Measurements from ENCODE around the gene MCC.
A peak's percentile ranks its signal among the peaks of the same experiment; 100 is the strongest.
"Not testable (repeated sequence)": the region's sequence is repeated elsewhere in the genome, so short reads cannot be mapped to it uniquely, and the experiment has no call there.

MCC gene

DNA sequence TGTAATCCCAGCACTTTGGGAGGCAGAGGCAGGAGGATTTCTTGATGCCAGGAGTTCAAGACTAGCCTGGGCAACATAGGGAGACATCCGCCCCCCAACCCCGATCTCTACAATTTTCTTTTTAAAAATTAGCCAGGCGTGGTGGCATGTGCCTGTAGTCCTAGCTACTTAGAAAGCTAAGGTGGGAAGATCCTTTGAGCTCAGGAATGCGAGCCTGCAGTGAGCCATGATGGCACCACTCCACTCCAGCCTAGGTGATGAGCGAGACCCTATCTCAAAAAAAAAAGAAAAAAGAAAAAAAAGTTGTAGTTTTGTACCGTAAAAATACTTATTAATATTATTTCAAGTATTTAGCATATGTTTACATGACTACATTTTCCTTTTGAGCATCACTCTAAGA, 82.7 kb downstream of the MCC start:
- H4K91ac ChIP-seq (ENCODE audit: low read depth, low read length) = no peak overlapping the region
- H3K36me3 ChIP-seq (ENCODE audit: control insufficient read depth in 1 of 2, insufficient read depth in 2 of 2, low read length in 2 of 2) = no peaks in the 10 kb centered on the region
- no peak overlapping the region for H2BK5ac ChIP-seq (ENCODE audit: low read depth, low read length, poor library complexity)
- H3K14ac ChIP-seq (ENCODE audit: low read length) = no peak overlapping the region
- H3K79me1 ChIP-seq (ENCODE audit: low read length) = no peaks in the 10 kb centered on the region
- no peak overlapping the region for H4K8ac ChIP-seq (ENCODE audit: low read depth, low read length)
- no peak overlapping the region for H3K4ac ChIP-seq (ENCODE audit: low read depth, low read length)
- no peak overlapping the region for H3K23ac ChIP-seq (ENCODE audit: low read length)
- no peak overlapping the region for H2AFZ ChIP-seq (ENCODE audit: insufficient read depth, low read length, poor library complexity)
- H3K27ac ChIP-seq (ENCODE audit: low read depth, low read length) = no peak overlapping the region
- H3K79me2 ChIP-seq (ENCODE audit: control insufficient read depth, insufficient read depth, low read length, poor library complexity) = no peaks in the 10 kb centered on the region
- H3K18ac ChIP-seq (ENCODE audit: low read length) = no peak overlapping the region
- no peak for DNase-seq
- H3K4me1 ChIP-seq (ENCODE audit: control insufficient read depth in 1 of 2, insufficient read depth in 2 of 2, low read length in 2 of 2) = no peaks in the 10 kb centered on the region
- WGBS (ENCODE audit: extremely low coverage, insufficient coverage, insufficient read length) = no CpG with 5 or more reads among the region's 6 CpGs
- no peak overlapping the region for H2BK120ac ChIP-seq (ENCODE audit: insufficient read depth, low read length, poor library complexity)
- H2AK5ac ChIP-seq (ENCODE audit: low read length) = no peak overlapping the region
- no peak overlapping the region for H3K4me2 ChIP-seq (ENCODE audit: low read length)
- no peak overlapping the region for H2BK12ac ChIP-seq (ENCODE audit: low read length)
- no peaks in the 10 kb centered on the region for H3K9me3 ChIP-seq (ENCODE audit: insufficient read depth, low read depth, low read length)
- no peak overlapping the region for H3K9ac ChIP-seq (ENCODE audit: low read length)
- H4K12ac ChIP-seq (ENCODE audit: low read depth, low read length) = no peak overlapping the region
- H3K4me3 ChIP-seq (ENCODE audit: low read depth, low read length) = no peak overlapping the region
- no peaks in the 10 kb centered on the region for H3K27me3 ChIP-seq (ENCODE audit: insufficient read depth, low read length)

DNA sequence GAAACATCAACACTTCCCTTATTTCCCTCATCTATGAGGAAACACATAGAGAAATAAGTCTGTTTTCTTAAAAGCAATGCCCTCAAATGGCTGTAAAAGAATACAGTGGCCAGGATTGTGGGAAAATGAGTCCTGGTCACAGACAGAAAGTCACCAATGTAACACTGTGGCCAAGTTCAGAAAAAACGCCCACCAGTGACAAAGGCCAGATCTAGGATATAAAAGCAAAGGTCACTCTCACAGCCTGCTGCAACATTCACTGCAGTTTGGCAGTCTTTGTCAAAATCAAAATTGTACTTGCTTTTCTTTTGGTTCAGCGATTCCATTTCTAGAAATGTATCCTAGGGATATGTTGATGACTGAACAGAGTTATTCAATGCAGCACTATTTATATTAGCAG, 84.0 kb downstream of the MCC start:
- no CpG with 5 or more reads among the region's 2 CpGs for WGBS (ENCODE audit: extremely low coverage, insufficient coverage, insufficient read length)
- Histone ChIP-seq H2BK5ac (ENCODE audit: low read depth, low read length, poor library complexity) (no peak overlapping the region), H2BK12ac (ENCODE audit: low read length) (no peak overlapping the region), H3K4me1 (ENCODE audit: control insufficient read depth in 1 of 2, insufficient read depth in 2 of 2, low read length in 2 of 2) (no peaks in the 10 kb centered on the region), H3K36me3 (ENCODE audit: control insufficient read depth in 1 of 2, insufficient read depth in 2 of 2, low read length in 2 of 2) (no peaks in the 10 kb centered on the region), H4K8ac (ENCODE audit: low read depth, low read length) (no peak overlapping the region), H2AK5ac (ENCODE audit: low read length) (no peak overlapping the region), H3K4me2 (ENCODE audit: low read length) (no peak overlapping the region), H4K91ac (ENCODE audit: low read depth, low read length) (no peak overlapping the region), H3K9ac (ENCODE audit: low read length) (peak overlapping the region; percentile 46), H3K23ac (ENCODE audit: low read length) (no peak overlapping the region), H3K27me3 (ENCODE audit: insufficient read depth, low read length) (no peaks in the 10 kb centered on the region), H3K27ac (ENCODE audit: low read depth, low read length) (no peak overlapping the region), H3K14ac (ENCODE audit: low read length) (no peak overlapping the region), H3K79me2 (ENCODE audit: control insufficient read depth, insufficient read depth, low read length, poor library complexity) (no peaks in the 10 kb centered on the region), H3K4ac (ENCODE audit: low read depth, low read length) (no peak overlapping the region), H3K79me1 (ENCODE audit: low read length) (no peaks in the 10 kb centered on the region), H2BK120ac (ENCODE audit: insufficient read depth, low read length, poor library complexity) (no peak overlapping the region), H3K18ac (ENCODE audit: low read length) (no peak overlapping the region), H2AFZ (ENCODE audit: insufficient read depth, low read length, poor library complexity) (no peak overlapping the region), H3K9me3 (ENCODE audit: insufficient read depth, low read depth, low read length) (no peaks in the 10 kb centered on the region), H4K12ac (ENCODE audit: low read depth, low read length) (no peak overlapping the region), H3K4me3 (ENCODE audit: low read depth, low read length) (no peak overlapping the region)
- no peak for DNase-seq

DNA sequence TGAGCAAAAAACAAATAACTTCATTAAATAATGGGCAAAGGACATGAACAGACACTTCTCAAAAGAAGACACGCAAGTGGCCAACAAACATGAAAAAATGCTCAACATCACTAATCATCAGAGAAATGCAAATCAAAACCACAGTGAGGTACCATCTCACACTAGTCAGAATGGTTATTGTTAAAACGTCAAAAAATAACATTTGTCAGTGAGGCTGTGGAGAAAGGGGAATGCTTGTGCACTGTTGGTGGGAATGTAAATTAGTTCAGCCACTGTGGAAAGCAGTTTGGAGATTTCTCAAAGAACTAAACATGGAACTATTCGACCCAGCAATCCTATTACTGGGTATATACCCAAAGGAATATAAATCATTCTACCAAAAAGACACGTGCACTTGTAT, 90.3 kb downstream of the MCC start:
- not testable (repeated sequence) for H3K18ac ChIP-seq (ENCODE audit: low read length); H4K8ac ChIP-seq (ENCODE audit: low read depth, low read length); H3K4ac ChIP-seq (ENCODE audit: low read depth, low read length); H2AK5ac ChIP-seq (ENCODE audit: low read length); H3K79me1 ChIP-seq (ENCODE audit: low read length); H3K27ac ChIP-seq (ENCODE audit: low read depth, low read length); H3K4me3 ChIP-seq (ENCODE audit: low read depth, low read length); H2BK5ac ChIP-seq (ENCODE audit: low read depth, low read length, poor library complexity); H4K12ac ChIP-seq (ENCODE audit: low read depth, low read length); H3K23ac ChIP-seq (ENCODE audit: low read length); H3K79me2 ChIP-seq (ENCODE audit: control insufficient read depth, insufficient read depth, low read length, poor library complexity); H3K9ac ChIP-seq (ENCODE audit: low read length); H2BK12ac ChIP-seq (ENCODE audit: low read length); DNase-seq; H2BK120ac ChIP-seq (ENCODE audit: insufficient read depth, low read length, poor library complexity); H3K27me3 ChIP-seq (ENCODE audit: insufficient read depth, low read length); H3K14ac ChIP-seq (ENCODE audit: low read length); H4K91ac ChIP-seq (ENCODE audit: low read depth, low read length); H3K9me3 ChIP-seq (ENCODE audit: insufficient read depth, low read depth, low read length); H3K36me3 ChIP-seq (ENCODE audit: control insufficient read depth in 1 of 2, insufficient read depth in 2 of 2, low read length in 2 of 2); H3K4me2 ChIP-seq (ENCODE audit: low read length); H3K4me1 ChIP-seq (ENCODE audit: control insufficient read depth in 1 of 2, insufficient read depth in 2 of 2, low read length in 2 of 2); H2AFZ ChIP-seq (ENCODE audit: insufficient read depth, low read length, poor library complexity)
- no CpG with 5 or more reads among the region's 4 CpGs for WGBS (ENCODE audit: extremely low coverage, insufficient coverage, insufficient read length)

DNA sequence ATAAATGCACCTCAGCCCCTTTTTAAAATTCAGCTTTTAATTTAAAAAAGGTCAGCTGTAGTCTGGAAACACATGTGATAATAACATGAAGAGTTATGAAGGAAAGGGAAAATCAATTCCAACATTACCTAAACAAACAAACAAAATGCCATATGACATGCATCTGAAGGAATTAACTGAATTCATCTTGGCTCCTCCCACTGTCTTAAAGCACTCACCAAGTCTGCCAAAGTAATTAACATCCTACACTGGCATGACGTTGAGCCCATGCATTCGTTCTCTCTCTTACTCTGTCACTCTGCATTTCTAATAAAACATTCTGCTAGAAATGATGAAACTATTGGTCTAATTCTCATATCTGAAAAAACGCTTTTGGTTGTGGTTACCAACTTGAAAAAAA, 91.2 kb downstream of the MCC start:
- Histone ChIP-seq H3K27me3 (ENCODE audit: insufficient read depth, low read length) (no peaks in the 10 kb centered on the region), H3K79me2 (ENCODE audit: control insufficient read depth, insufficient read depth, low read length, poor library complexity) (no peaks in the 10 kb centered on the region), H3K4me1 (ENCODE audit: control insufficient read depth in 1 of 2, insufficient read depth in 2 of 2, low read length in 2 of 2) (no peaks in the 10 kb centered on the region), H4K91ac (ENCODE audit: low read depth, low read length) (no peak overlapping the region), H4K8ac (ENCODE audit: low read depth, low read length) (no peak overlapping the region), H2BK5ac (ENCODE audit: low read depth, low read length, poor library complexity) (no peak overlapping the region), H2AK5ac (ENCODE audit: low read length) (no peak overlapping the region), H3K4me3 (ENCODE audit: low read depth, low read length) (no peak overlapping the region), H2BK12ac (ENCODE audit: low read length) (no peak overlapping the region), H3K18ac (ENCODE audit: low read length) (no peak overlapping the region), H2BK120ac (ENCODE audit: insufficient read depth, low read length, poor library complexity) (no peak overlapping the region), H3K9me3 (ENCODE audit: insufficient read depth, low read depth, low read length) (no peaks in the 10 kb centered on the region), H3K4ac (ENCODE audit: low read depth, low read length) (no peak overlapping the region), H2AFZ (ENCODE audit: insufficient read depth, low read length, poor library complexity) (no peak overlapping the region), H3K27ac (ENCODE audit: low read depth, low read length) (no peak overlapping the region), H3K23ac (ENCODE audit: low read length) (no peak overlapping the region), H3K9ac (ENCODE audit: low read length) (no peak overlapping the region), H3K36me3 (ENCODE audit: control insufficient read depth in 1 of 2, insufficient read depth in 2 of 2, low read length in 2 of 2) (no peaks in the 10 kb centered on the region), H3K14ac (ENCODE audit: low read length) (no peak overlapping the region), H3K4me2 (ENCODE audit: low read length) (no peak overlapping the region), H3K79me1 (ENCODE audit: low read length) (no peaks in the 10 kb centered on the region), H4K12ac (ENCODE audit: low read depth, low read length) (no peak overlapping the region)
- DNase-seq = no peak
- WGBS (ENCODE audit: extremely low coverage, insufficient coverage, insufficient read length) = no CpG with 5 or more reads among the region's 3 CpGs
